HG02759 (cell line): ENCODE results near the gene FBXL13.
A peak's percentile ranks its signal among the peaks of the same experiment; 100 is the strongest.
"Not testable (repeated sequence)": the region's sequence is repeated elsewhere in the genome, so short reads cannot be mapped to it uniquely, and the experiment has no call there.

Experiments used
- ATAC-seq: cut with Tn5 transposase; IDR thresholded peaks from one replicate; pipeline ENCODE4 v1.9.1; 2021; ENCODE audit warnings: mild to moderate bottlenecking, moderate library complexity; ENCODE audit not compliant: unreplicated experiment

Gene FBXL13

DNA sequence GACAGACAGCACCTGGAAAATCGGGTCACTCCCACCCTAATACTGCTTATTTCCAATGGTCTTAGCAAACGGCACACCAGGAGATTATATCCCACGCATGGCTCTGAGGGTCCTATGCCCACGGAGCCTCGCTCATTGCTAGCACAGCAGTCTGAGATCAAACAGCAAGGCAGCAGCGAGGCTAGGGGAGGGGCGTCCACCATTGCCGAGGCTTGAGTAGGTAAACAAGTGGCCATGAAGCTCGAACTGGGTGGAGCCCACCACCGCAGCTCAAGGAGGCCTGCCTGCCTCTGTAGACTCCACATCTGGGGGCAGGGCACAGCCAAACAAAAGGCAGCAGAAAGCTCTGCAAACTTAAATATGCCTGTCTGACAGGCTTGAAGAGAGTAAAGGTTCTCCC, 293.7 kb downstream of the FBXL13 start:
- ATAC-seq: not testable (repeated sequence)

GRCh38 chr7:102778663-102779062, 295.9 kb downstream of the FBXL13 start:
- ATAC-seq: not testable (repeated sequence)

- not testable (repeated sequence) for ATAC-seq
Observed at GRCh38 chr7:102776217-102776616, 298.4 kb downstream of the FBXL13 start.

DNA sequence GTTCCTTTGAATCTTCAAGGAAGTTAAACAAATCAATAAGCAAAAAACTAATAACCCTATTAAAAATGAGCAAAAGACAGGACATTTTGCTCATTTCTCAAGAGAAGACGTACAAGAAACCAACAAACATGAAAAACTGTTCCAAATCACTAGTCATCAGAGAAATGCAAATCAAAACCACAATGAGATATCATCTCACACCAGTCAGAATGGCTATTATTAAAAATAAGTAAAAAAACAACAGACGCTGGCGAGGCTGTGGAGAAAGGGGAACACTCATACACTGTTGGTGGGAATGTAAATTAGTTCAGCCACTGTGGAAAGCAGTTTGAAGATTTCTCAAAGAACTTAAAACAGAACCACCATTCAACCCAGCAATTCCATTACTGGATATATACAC, 304.1 kb downstream of the FBXL13 start:
- ATAC-seq: peak; percentile 79

DNA sequence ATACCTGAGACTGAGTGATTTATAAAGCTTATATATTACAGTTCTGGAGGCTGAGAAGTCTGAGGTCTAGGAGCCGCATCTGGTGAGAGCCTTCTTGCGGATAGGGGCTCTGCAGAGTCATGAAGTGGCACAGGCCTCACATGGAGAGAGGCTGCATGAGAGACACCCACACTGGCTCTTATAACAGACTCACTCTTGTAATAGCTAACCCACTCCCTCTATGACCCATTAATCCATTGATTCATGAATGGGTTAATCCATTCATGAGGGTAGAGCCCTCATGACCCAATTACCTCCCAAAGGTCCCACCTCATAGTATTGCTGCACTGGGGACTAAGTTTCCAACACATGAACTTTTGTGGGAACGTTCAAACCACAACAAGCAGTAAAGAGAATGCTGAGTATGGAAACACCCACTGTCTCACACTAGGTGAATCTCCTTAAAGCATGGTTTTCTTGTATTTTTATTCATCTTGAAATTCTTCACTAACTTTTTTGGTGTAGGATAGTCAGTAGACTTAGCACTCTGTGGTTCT, 304.9 kb downstream of the FBXL13 start:
- peak; percentile 27 for ATAC-seq

- ATAC-seq: not testable (repeated sequence)
Observed at GRCh38 chr7:102763295-102763905, 311.2 kb downstream of the FBXL13 start.
